Measurements from ENCODE around the gene ZMAT3.

DNA sequence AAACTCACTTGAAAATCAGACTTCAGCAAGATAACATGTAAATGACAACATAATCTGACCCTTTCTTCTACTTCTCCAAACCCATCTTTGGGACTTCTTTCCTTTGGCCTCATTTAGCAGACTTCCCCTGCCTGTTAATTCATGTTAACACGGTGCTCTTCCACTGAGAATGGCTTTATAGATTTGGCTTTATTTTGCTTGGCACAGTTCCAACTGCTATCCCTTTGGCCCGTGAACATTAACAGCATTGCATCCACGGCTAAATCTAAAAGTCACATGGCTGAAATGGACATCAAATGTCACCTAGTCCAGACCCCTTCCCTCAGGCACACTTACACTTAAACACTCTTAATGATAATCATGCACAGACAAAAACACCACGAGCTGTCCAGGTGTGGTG is 3.8 kb downstream of the ZMAT3 start:
- no peak for TF ChIP-seq EZH2 (IDR thresholded peaks at IDR 0.05)
- TF ChIP-seq, protein P1, sequence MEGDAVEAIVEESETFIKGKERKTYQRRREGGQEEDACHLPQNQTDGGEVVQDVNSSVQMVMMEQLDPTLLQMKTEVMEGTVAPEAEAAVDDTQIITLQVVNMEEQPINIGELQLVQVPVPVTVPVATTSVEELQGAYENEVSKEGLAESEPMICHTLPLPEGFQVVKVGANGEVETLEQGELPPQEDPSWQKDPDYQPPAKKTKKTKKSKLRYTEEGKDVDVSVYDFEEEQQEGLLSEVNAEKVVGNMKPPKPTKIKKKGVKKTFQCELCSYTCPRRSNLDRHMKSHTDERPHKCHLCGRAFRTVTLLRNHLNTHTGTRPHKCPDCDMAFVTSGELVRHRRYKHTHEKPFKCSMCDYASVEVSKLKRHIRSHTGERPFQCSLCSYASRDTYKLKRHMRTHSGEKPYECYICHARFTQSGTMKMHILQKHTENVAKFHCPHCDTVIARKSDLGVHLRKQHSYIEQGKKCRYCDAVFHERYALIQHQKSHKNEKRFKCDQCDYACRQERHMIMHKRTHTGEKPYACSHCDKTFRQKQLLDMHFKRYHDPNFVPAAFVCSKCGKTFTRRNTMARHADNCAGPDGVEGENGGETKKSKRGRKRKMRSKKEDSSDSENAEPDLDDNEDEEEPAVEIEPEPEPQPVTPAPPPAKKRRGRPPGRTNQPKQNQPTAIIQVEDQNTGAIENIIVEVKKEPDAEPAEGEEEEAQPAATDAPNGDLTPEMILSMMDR (IDR thresholded peaks at IDR 0.05): no peak

All from neural progenitor cell (in vitro differentiated cells).